Adipose tissue (tissue), 3 donors: Measurements from ENCODE around the gene LMAN1L. TPM values are rescaled to one million over a fixed set of nuclear protein-coding genes. Genes with fewer than 3 reads are reported as not detected.

ENCODE experiments used
- H3K27ac ChIP-seq: one replicate; pipeline ENCODE4 v1.5.1; 2013; ENCODE audit warnings: low read depth, low read length
- WGBS, 3 donors: extraction: QIAGEN DNeasy Blood & Tissue Kit; methylation state at CpG; one replicate each; pipeline ENCODE4 v1.1.7; 2013; 5-methylcytosine and 5-hydroxymethylcytosine counted together
- polyA plus RNA-seq, 3 donors: library from polyadenylated mRNA; stranded (reverse); fragments of 200-250 nt; gene quantifications; one replicate each; pipeline ENCODE4 v1.2.3, GENCODE V29; 2013
- donor health status: healthy with polysubstance abuse.
- donor health status: Bipolar disorder and iron deficiency.
- donor health status: healthy.

Gene LMAN1L
- polyA plus RNA-seq, 3 donors, result 0.01 TPM; not detected in 2

- no peak within 1 kb of the TSS for H3K27ac ChIP-seq
- WGBS, 3 donors, result 0 to 1% (median 0%) methylated on average over 70 to 84 of the region's 84 CpGs
Measured at GRCh38 chr15:74842581-74843444, 30.2 kb downstream of the LMAN1L start, which contains the start of gene ULK3. Gene ULK3, minus strand, starts transcription at chr15:74843156. Its CDS starts 51 bp downstream, at chr15:74843105.

- WGBS, 3 donors, result 11 to 13% (median 13%) methylated on average over 18 of the region's 18 CpGs
- H3K27ac ChIP-seq, result no peak overlapping the region
Measured at GRCh38 chr15:74843445-74843828, 30.8 kb downstream of the LMAN1L start.

GRCh38 chr15:74843891-74844299 lies 31.3 kb downstream of the LMAN1L start:
- H3K27ac ChIP-seq, result no peak overlapping the region
- 60 to 74% (median 62%) methylated on average over 12 of the region's 12 CpGs for WGBS, 3 donors

GRCh38 chr15:74844319-74845207 lies 31.9 kb downstream of the LMAN1L start:
- WGBS, 3 donors, result 76 to 81% (median 81%) methylated on average over 12 of the region's 12 CpGs
- H3K27ac ChIP-seq, result no peak overlapping the region

GRCh38 chr15:74845208-74845568 lies 32.6 kb downstream of the LMAN1L start:
- WGBS, 3 donors, result 59 to 83% (median 70%) methylated on average over 5 of the region's 5 CpGs
- H3K27ac ChIP-seq, result no peak overlapping the region

- H3K27ac ChIP-seq, result no peak overlapping the region
- 71 to 83% (median 74%) methylated on average over 4 of the region's 4 CpGs for WGBS, 3 donors
Measured at GRCh38 chr15:74845581-74845980, 32.9 kb downstream of the LMAN1L start.

- 76 to 90% (median 87%) methylated on average over 3 of the region's 3 CpGs for WGBS, 3 donors
- H3K27ac ChIP-seq, result no peak overlapping the region
Measured at GRCh38 chr15:74847432-74847831, 34.8 kb downstream of the LMAN1L start.

GRCh38 chr15:74850393-74850792 lies 37.8 kb downstream of the LMAN1L start:
- 84 to 97% (median 89%) methylated on average over 4 of the region's 4 CpGs for whole genome bisulfite sequencing, 3 donors
- no peak overlapping the region for H3K27ac ChIP-seq

- WGBS, 3 donors, result 86 to 94% (median 93%) methylated on average over 7 of the region's 7 CpGs
- H3K27ac ChIP-seq, result no peak overlapping the region
Measured at GRCh38 chr15:74851960-74852359, 39.3 kb downstream of the LMAN1L start.

- no peak overlapping the region for H3K27ac ChIP-seq
- 88 to 96% (median 89%) methylated on average over 13 of the region's 13 CpGs for WGBS, 3 donors
Measured at GRCh38 chr15:74854453-74855022, 41.9 kb downstream of the LMAN1L start.

- 88 to 97% (median 91%) methylated on average over 2 of the region's 2 CpGs for WGBS, 3 donors
- no peak overlapping the region for H3K27ac ChIP-seq
Measured at GRCh38 chr15:74855857-74856256, 43.2 kb downstream of the LMAN1L start.

GRCh38 chr15:74856537-74856936 lies 43.9 kb downstream of the LMAN1L start:
- H3K27ac ChIP-seq, result no peak overlapping the region
- 88 to 96% (median 92%) methylated on average over 1 of the region's 1 CpG for whole genome bisulfite sequencing, 3 donors

GRCh38 chr15:74857082-74857655 lies 44.5 kb downstream of the LMAN1L start:
- WGBS, 3 donors, result 39 to 69% (median 67%) methylated on average over 5 of the region's 5 CpGs
- no peak overlapping the region for H3K27ac ChIP-seq

- no peak overlapping the region for H3K27ac ChIP-seq
- 69 to 74% (median 71%) methylated on average over 9 of the region's 9 CpGs for WGBS, 3 donors
Measured at GRCh38 chr15:74857671-74858368, 45.2 kb downstream of the LMAN1L start.

GRCh38 chr15:74858369-74858740 lies 45.7 kb downstream of the LMAN1L start:
- no peak overlapping the region for H3K27ac ChIP-seq
- 73 to 86% (median 74%) methylated on average over 4 of the region's 4 CpGs for WGBS, 3 donors

- WGBS, 3 donors, result 73 to 80% (median 78%) methylated on average over 11 of the region's 11 CpGs
- H3K27ac ChIP-seq, result no peak overlapping the region
Measured at GRCh38 chr15:74863239-74864056, 50.8 kb downstream of the LMAN1L start.

- WGBS, 3 donors, result 87 to 91% (median 90%) methylated on average over 6 of the region's 6 CpGs
- H3K27ac ChIP-seq, result no peak overlapping the region
Measured at GRCh38 chr15:74864296-74864695, 51.7 kb downstream of the LMAN1L start.
